GM18507 (cell line): ENCODE results near the gene USP43.
"Not testable (repeated sequence)": the region's sequence is repeated elsewhere in the genome, so short reads cannot be mapped to it uniquely, and the experiment has no call there.

ENCODE experiments used
- DNase-seq: peaks from one replicate; pipeline ENCODE4 v3.0.0; 2011; ENCODE audit warnings: low read depth; ENCODE audit not compliant: insufficient read length; ENCODE audit errors: extremely low spot score
- FAIRE-seq: peaks from 2 replicates; lab custom pipeline; 2011; peaks lifted over from hg19 to GRCh38; lab: Jason Lieb, UNC

The USP43 gene

GRCh38 chr17:9658593-9659211 lies 13.4 kb downstream of the USP43 start:
- FAIRE-seq (no peak), DNase-seq (no peak)

- FAIRE-seq (no peak), DNase-seq (no peak)
Observed at GRCh38 chr17:9661027-9661426, 15.7 kb downstream of the USP43 start.

- FAIRE-seq, DNase-seq: not testable (repeated sequence)
Observed at GRCh38 chr17:9663511-9663910, 18.2 kb downstream of the USP43 start.

- no peak for FAIRE-seq
- DNase-seq, result no peak
Observed at GRCh38 chr17:9666461-9667050, 21.2 kb downstream of the USP43 start.

GRCh38 chr17:9668517-9668916 lies 23.2 kb downstream of the USP43 start:
- no peak for FAIRE-seq
- no peak for DNase-seq

GRCh38 chr17:9669551-9670008 lies 24.3 kb downstream of the USP43 start:
- DNase-seq (no peak), FAIRE-seq (no peak)

GRCh38 chr17:9670596-9670995 lies 25.3 kb downstream of the USP43 start:
- DNase-seq, result no peak
- FAIRE-seq, result no peak

GRCh38 chr17:9671559-9671958 lies 26.2 kb downstream of the USP43 start:
- FAIRE-seq, result no peak
- DNase-seq, result no peak

GRCh38 chr17:9672266-9672665 lies 26.9 kb downstream of the USP43 start:
- DNase-seq (no peak), FAIRE-seq (no peak)

GRCh38 chr17:9672691-9673090 lies 27.4 kb downstream of the USP43 start:
- DNase-seq (no peak), FAIRE-seq (no peak)

- DNase-seq (no peak), FAIRE-seq (no peak)
Observed at GRCh38 chr17:9676084-9676483, 30.8 kb downstream of the USP43 start.

GRCh38 chr17:9676820-9677310 lies 31.5 kb downstream of the USP43 start:
- DNase-seq, result no peak
- FAIRE-seq, result no peak

- no peak for FAIRE-seq
- no peak for DNase-seq
Observed at GRCh38 chr17:9677411-9677810, 32.1 kb downstream of the USP43 start.

- FAIRE-seq, result no peak
Observed at GRCh38 chr17:9677896-9678295, 32.6 kb downstream of the USP43 start.

GRCh38 chr17:9684955-9685621 lies 39.8 kb downstream of the USP43 start:
- DNase-seq (no peak), FAIRE-seq (no peak)

More at GRCh38 chr17:9677896-9678295, 32.6 kb downstream of the USP43 start:
- DNase-seq, result no peak

- FAIRE-seq, result no peak
- DNase-seq, result no peak
Observed at GRCh38 chr17:9693755-9694154, 48.4 kb downstream of the USP43 start.

GRCh38 chr17:9696279-9697044 lies 51.1 kb downstream of the USP43 start:
- no peak for FAIRE-seq
- no peak for DNase-seq

GRCh38 chr17:9700136-9700535 lies 54.8 kb downstream of the USP43 start:
- DNase-seq (no peak), FAIRE-seq (no peak)

- no peak for FAIRE-seq
- no peak for DNase-seq
Observed at GRCh38 chr17:9700754-9701476, 55.6 kb downstream of the USP43 start.
